HG03521 (cell line): ENCODE data around the gene MATN1.

ENCODE experiments used
- ATAC-seq: cut with Tn5 transposase; IDR thresholded peaks from one replicate; pipeline ENCODE4 v1.9.1; 2021; ENCODE audit warnings: mild to moderate bottlenecking, moderate library complexity; ENCODE audit not compliant: unreplicated experiment

Gene MATN1

DNA sequence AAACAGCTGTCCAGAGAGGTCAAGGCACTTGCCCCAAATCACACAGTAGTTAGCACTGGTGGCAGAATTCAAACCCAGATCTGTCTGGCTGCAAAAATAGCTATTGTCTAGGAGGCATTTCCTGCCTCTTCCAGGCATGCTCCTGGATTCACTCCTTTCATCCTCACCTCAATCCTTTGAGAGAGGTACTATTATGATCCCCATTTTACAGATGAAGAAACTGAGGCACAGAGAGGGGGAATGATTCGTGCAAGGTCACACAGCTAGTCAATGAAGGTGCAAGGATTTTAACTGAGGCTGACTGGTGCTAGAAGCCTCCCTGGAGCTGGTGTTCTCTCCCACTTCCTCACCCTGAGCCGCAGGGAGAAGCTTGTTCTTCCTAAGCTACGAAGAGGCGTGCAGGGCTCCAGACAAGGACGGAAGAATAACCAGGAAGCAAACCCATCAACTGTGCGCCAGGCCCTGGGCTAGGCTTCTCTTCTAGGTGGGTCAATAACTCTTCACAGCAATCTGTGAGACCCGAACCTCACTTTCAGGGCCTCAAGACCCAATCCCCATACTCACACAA lies 34.8 kb upstream of the MATN1 start:
- no peak for ATAC-seq

DNA sequence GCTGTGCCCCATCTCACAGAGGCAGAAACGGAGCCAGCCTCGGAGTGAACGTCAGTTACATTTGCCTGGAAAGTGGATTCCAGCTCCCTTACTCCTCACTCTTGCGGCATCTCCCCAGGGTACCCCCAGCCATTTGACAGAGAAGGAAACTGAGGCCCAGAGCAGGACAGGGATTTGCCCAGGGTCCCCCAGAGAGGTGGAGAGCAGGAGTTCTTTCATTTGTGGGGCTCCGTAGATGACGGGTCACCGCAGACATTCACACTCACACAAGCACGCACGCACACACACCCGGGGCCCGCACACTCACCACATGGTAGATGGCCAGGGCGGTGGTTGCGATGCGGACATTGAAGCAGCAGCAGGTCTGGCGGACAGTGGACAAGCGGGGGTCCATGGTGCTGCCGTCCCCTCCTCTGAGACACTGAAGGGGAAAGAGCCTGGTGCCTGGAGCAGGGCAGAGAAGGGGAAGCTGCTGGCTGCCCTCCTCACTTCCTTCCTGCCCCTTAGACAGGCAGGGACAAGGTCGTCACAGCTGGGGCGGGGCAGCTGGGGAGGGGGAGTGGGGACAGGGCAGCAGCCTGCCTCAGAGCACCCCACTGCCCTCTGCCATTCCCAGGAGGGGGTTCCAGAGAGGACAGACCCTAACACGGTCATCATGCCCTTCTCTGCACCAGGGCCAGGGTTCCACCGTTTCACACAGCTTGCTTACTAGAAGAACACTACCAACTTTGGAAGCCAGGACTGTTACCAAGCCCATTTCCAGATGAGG lies 34.2 kb upstream of the MATN1 start, which contains the start of gene LAPTM5:
TSS of gene LAPTM5 (minus strand) at position 423 of the 769 bp plus-strand sequence. CDS start at position 394, 29 bp downstream.
- no peak for ATAC-seq

DNA sequence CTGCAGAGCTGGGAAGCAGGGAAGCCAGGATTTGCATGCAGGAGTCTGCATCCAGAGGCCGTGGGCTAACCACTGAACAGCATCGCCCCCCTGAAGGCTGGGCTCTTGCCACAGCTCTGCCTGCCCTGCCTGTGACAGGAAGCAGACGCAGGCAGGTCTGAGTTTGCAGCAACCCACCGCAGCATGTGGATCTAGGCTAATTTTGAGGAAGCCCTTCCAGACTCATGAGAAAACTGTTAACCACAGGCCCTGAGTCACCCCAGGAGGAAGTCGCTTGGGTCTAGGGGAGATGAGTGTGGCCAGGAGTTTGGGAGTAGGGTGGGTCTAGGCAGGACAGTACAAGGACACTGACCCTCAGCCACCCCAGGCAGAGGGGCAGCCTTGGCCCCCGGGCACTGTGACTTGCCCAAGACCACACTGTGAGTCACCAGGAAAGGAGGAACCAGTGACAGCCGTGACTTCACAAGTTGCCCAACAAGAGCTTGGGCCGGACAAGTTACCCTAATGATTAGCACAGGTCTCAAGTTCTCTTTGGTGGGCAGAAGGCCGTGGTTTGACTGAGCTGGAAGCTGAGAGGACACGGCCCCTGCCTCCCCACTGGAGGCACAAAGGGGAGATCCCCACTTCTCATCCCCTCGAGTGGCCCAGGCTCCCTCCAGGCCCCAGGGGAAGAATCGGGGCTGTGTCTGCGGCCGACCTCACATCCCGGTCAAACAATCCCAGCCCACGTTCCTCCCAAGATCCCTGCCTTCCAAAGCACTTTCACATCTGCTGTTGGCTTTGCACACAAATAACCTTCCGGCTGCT lies 33.4 kb upstream of the MATN1 start:
- no peak for ATAC-seq

DNA sequence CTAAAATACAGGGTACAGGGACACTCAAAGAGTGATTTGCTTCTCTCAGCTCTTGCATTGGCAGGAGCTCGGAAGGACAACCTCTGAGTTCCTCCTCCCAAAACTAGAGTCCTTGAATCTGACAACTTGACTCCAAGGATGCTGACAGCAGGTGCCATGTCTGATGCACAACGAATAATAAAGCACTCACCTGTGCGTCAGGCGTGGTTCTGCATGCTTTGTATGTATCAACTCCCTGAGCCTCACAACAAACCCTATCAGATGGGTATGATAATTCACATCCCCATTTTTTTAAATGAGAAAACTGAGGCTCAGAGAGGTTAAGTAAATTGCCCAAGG lies 32.8 kb upstream of the MATN1 start:
- no peak for ATAC-seq

DNA sequence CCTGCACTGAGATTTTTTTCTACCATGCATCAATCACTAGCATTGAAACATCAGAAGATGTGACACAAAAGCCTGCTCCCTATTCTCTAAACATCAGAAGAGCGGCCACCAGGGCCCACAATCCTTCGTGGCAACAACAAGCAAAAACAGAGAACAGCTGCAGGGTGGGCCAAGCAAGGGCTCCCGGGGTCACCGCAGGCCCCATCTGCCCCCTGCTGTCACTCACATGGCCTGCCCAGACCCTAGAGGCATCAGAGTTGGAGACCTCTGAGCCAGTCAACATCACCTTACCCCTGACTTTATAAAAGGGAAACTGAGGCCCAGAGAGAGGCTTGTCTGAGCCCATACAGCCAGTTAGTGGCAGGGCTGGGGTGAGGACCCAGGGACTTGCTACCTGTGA lies 32.4 kb upstream of the MATN1 start:
- no peak for ATAC-seq

DNA sequence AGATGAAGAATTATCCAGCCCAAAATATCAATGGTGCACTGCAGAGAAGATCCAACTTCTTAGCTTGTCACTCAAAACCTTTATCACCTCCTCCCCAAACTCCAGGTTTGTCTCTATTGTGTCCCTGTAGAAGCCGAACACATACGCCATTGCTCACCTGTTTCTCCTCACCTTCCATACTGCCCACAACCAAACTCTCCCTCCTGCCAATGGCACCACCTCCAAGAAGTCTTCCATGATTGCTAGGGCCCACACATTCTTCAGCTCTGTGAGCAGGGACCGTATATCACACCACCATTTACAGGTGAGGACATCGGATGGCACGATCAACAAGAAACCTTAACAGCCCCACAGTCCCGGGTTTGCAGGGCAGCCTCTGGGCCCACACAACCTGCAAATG lies 31.9 kb upstream of the MATN1 start:
- no peak for ATAC-seq

DNA sequence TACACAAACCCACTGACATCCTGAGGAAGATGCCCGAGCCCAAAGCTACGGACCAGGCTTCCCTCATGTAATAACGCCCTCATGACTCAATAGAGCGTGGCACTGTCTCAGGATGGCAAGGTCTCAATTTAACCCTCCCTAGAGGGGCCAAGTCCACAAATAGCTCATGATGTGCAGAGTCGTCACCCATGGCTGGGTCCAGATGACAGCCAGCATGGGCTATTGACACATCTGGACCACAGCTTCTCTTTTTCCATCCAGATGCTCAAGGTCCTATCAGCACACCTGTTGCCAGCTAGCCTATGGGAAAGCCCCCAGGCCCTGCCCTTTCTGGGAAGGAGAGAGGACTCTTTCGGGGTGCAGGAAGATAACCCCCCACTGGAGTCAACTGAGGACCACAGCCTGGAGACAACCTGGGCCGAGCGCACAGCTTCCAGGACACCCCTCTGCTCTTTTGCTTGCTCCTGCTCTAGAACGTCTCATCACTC lies 31.3 kb upstream of the MATN1 start:
- ATAC-seq, result peak; percentile 40

DNA sequence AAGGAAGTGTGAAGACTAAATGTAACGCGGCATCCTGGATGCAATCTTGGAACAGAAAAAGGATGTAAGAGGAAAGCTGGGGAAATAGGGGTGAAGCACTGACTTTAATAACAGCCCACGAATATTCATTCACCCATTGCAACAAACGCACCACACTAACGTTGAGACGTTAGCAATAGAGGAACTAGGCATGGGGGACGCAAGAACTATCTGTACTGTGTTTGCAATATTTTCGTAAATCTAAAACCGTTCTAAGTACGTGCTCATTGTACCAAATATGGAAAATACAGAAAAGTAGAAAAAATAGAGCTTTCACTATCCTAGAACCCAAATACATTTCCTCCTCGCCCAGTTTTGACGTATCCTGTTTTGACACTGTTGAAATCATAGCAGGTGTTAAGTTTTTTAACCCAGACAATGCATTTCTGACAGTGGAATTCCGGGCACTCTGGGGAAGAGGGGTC lies 30.3 kb upstream of the MATN1 start:
- no peak for ATAC-seq

DNA sequence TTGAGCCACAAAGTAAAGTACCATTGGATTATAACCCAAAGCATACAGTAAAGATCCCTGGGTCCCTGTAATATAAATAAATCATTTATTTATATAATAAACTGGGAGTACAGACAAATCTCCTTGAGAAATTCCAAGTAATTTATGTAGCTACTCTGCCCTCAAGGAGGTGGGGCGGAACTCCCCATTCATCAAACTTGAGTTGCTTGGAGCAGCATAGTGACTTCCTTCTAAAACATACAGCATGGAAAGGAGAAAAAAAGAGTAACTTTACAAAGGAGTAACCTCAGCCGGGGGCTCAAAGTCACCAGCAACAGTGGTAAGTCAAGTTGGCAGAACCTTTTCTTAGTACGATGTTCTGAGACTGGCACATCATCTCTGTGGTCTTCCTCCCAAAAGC lies 29.7 kb upstream of the MATN1 start:
- no peak for ATAC-seq

DNA sequence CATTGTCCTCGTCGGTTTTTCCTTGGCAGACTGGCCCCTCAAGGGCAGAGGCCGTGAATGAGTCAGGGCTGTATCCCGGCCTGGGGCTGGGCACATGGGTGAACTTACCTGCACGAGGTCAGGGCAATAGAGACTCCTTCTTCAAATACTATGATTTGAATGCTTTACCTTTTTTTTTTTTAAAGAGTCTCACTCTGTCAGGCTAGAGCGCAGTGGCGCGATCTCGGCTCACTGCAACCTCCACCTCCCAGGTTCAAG lies 29.2 kb upstream of the MATN1 start:
- ATAC-seq, result no peak

DNA sequence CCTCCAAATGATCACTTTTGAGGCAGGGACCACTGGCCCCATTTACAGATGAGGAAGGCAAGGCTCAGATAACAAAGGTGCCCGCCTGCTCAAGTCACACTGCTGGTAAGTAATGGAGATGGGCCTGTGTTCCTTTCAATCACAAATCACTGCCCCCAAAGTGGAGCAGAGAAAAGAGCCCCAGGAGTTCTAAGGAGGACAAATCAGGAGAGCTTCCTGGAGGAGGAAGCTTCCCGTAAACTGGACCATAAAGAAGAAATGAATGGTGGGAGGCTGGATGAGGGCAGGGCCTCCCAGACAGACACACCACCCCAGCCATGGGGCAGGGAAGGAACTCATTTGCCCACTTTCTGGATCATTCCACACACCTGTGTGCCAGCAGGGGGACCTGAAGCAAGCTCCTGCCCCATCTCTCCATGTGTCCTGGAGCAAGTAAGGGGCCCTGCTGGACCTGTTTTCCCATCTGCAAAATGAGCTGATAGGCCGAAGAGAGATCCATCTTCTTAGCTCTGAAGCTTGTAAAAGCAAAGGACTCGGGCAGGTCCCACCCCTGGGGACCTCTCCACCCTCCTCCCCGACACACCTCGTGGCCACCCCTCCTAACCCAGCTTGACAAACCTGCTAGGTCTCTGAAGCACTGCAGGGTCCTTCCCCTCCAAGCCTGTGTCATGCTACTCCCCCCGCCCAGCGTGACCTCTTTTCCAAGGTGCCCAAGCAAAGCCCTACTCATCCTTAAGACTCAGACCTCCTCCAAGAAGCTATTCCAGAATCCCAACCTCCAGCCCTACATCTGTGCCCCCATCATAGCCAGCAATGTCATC lies 28.7 kb upstream of the MATN1 start:
- no peak for ATAC-seq

DNA sequence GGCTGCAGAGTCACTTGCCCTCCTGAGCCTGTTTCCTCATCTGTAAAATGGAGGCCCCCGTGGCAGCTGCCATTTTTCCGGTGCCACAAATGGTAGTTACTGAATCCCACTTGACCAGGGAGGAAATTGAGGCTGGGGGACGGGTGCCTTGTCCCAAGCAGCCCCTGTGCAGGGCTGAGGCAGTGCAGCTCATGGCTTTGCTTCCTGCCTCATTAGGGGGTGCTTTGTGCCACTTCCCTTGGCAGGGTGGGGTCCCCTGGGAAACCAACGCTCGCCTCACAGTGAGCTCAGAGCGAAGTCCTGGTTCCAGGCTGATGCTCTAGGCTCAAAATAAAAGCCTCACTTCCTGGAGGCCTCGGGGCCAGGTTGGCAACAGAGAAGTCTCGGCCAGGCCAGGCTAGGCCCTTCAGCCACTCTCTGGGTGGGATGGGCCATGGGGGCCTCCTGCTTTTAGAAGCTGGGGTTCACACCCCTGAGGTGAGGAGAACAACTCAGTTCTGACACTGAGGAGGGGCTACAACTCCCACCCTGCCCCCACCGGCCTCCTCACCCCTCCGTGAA lies 27.4 kb upstream of the MATN1 start:
- ATAC-seq, result no peak

DNA sequence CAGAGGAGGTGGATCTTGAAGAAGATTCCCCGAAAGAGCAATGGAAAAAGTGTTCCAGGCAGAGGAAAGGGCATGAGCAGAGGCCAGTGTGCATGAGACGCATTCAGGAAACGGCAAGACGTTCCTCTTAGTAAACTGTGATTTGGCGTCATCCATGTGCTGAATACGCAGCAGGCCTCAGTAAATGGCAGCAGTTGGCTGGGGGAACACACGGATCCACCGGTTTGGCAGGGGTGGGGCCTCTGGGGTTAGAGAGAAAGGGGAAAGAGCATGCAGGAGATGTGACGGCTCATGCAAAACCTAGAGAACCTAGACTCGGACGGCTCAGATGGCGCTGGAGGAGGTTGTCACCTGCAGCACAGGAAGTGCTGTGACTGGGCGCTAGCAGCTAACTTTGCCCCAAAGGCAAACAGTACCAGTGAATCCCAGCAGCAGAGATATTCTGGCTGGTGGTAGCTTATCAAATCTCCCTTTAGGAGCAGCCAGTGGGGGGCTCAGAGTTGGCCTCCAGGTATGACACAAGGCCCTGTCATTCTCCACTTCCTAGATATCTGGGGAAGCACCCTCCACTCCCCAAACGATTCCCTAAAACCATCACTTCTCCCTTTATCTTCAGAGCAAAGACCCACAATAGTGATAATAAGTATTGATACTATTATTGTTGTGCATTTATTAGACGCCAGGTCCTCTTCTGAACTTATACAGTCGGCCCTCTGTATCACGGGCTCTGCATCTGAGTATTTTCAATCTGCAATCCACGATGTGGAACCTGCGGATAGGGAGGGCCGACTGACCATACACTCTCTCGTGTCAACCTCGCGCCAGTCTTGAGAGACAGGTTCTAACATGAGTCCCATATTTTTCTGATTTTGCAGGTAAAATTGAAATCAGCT lies 26.6 kb upstream of the MATN1 start:
- ATAC-seq, result no peak

DNA sequence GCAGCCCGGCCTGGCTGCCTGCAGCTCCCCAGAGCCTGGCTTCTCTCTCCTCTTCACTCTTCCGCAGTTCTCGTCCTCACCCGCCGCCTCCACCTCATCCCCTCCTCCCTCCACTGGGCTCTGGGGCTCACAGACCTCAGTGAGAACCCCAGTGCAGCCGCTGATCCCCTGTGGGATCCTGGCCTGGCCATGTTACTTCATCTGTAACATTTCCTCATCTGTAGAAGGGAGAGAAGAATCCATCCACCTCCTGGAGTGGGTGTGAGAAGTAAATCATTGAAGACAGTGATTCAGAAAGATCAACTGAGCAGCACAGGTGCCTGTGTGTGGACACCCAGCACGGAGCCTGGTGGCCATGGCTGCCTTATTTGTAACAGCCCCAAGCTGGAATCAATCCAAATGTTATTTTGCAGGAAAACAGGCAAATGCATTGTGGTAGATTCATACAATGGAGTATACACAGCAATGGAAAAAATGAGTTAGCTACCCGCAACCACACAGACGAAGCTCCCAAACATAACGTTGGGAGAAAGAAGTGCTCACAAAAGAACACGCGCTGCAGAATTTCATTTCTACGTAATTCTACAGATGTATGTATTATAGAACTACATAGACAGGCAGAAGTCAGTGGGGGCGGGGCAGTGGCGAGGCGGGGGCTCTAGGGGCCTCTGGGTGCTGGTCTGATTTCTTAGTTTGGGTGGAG lies 25.5 kb upstream of the MATN1 start:
- no peak for ATAC-seq

DNA sequence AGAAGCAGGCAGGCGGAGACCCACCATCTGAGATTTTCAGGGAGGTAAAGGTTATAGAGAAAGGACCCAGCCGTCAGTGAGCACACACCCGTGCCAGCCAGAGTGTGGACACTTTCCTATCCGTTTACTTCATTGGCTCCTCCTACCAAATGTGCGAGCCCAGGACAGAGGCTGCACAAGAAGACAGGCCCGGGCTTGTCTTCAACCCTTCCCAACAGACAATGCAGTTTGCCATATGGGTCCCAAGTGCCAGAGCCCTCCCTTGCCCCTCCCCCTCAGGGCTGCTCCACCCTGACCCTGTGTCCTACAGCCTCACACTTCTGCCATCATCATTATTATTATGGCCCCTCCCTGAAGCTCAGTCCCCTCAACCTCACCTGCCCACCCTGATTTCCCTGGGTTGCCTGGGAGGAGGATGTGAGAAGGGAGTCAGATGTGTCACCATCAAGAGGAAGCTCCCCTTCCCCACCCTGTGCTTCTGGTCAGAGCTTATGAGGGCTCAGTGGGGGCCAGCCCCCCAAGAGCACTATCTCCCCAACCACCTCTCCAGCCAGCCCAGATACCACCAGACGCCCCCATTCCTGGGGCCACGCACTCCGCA lies 24.8 kb upstream of the MATN1 start:
- no peak for ATAC-seq

DNA sequence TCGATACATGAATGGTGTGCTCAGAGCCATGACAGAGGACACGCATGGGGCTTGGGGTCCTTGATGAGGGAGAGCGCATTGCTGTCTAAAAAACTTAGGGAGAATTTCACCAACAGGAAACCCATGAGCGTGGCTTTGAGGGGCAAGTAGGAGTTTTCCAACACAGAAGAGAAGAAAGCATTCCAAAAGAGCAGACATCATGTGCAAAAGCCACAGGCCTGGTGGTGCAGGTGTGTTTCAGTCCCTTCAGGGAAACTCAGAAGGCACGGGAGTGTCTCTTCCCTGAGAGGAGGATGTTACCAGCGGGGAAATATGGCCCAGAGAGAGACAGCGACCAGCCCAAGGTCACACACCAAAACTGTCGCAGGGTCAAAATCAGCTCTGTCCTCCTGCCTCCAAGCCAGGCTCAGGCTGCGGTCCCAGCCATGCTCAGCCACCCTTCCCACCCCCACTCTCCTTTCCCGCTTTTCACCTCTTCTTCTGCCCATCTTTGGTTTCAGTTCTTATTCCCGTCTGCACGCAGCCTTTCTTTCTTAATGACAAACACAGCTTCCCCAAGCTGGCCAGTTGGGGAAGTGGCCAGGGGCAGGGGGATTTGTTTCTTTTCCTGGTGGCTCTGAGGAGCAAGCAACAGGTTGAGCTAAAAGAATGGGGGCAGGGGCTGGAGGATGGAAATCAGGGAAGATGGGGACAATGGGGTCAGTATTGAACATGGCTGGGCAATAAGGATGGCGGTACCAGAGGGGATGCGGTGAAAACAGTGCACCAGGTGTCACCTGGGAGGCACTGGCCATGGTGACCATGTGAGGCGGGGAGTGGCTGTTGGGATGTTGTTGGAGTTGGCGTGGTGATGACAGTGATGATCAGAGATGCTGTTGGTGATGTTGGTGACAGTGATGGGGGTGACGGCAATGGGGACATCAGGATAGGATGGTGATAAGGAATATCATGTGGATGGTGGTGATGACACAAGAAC lies 23.9 kb upstream of the MATN1 start:
- ATAC-seq, result no peak

DNA sequence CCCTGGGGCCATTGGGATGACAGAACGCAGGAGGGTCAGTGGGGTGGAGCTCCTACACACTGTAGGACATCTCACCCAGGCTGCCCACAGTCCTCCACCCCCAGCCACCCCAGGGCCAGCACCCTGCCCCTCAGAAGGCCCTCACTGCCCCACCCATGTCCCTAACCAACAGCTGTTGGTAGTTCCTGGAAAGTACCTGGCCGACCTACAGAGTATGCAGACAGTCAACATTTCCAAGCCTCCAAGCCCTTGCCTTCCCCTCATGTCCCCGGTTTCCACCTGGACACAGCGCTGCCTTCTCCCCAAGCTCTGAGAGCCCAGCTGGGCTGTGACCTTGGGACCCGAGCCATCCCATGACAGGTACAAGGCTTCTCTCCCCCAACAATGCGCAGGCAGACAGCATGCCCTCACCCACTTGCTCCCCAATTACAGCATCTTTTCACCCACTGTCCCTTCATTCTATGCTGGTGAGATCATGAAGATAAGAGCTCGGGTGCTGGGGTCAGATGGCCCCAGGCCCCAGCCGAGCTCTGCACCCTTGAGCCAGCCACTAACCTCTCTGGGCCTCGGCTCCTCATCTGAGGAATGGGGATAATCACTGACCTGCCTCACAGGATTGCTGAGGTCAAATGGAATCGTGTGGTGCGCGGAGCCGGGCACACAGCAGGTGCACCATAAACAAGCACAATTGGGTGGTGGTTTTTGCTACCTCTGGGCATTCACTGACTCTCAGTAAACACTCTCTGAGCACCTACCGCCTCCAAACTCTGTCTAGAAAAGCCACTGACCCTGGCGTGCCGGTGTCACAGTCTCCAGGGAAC lies 23.0 kb upstream of the MATN1 start:
- ATAC-seq, result no peak
